ENCODE measurements around the gene PEX16. TPM values are rescaled to one million over a fixed set of nuclear protein-coding genes. Genes with fewer than 3 reads are reported as not detected.
"Not testable (repeated sequence)": the region's sequence is repeated elsewhere in the genome, so short reads cannot be mapped to it uniquely, and the experiment has no call there.

PEX16 gene
- total and polyA plus RNA-seq, 2 of the 13 experiments (the other 11 are each of a cell fraction or from before 2014, with no cell fraction given), result 12.5 to 21.8 TPM

- in situ Hi-C loops (cut with HindIII; ENCODE audit: extremely low pct_ligation_motif_present, low pct_unique_long_range_greater_than_20kb) (no loop called here), intact Hi-C loops (cut with micrococcal nuclease; ENCODE audit: unreplicated experiment) (no loop called here)
- Histone ChIP-seq H3K79me2 (ENCODE audit: insufficient read depth, low read length) (no peaks in the 10 kb centered on the region), H3K4me3 (replicated peaks in 1 of 3; ENCODE audit: insufficient read depth in 1 of 3, low read depth in 2 of 3, low read length in 3 of 3) (peak overlapping the region in 2 of 3 experiments; percentile 62 to 71; a peak in 2 of 6 replicates), H4K20me1 (ENCODE audit: insufficient read depth, low read length) (no peaks in the 10 kb centered on the region), H3K36me3 (replicated peaks in 1 of 2; ENCODE audit: control insufficient read depth in 1 of 2, insufficient read depth in 2 of 2, low read length in 2 of 2) (no peaks in the 10 kb centered on the region), H3K27ac (ENCODE audit: extremely low read length, insufficient read depth, low read length) (no peak overlapping the region), H3K4me2 (ENCODE audit: low read depth, low read length) (peak overlapping the region; percentile 86), H3K9me3 (ENCODE audit: low read length) (no peaks in the 10 kb centered on the region), H3K27me3 (ENCODE audit: control insufficient read depth in 1 of 2, insufficient read depth in 2 of 2, low read length in 2 of 2) (peaks cover 0 to 21% of the 10 kb centered on the region in 2 experiments; a peak in 1 of 5 replicates), H3K9ac (ENCODE audit: insufficient read depth, low read depth, low read length) (no peak overlapping the region), H2AFZ (ENCODE audit: low read length) (no peak overlapping the region), H3K4me1 (ENCODE audit: insufficient read depth, low read length) (peaks cover 44% of the 10 kb centered on the region)
- 57% methylated on average over 7 of the region's 8 CpGs for WGBS (ENCODE audit: low lambda C conversion rate)
- TF ChIP-seq TERF1 (CRISPR knock-in tag; IDR thresholded peaks at IDR 0.05) (no peak), DDIT3 (CRISPR knock-in tag; IDR thresholded peaks at IDR 0.05) (no peak), PHB2 (IDR thresholded peaks at IDR 0.05; ENCODE audit: partially characterized antibody) (no peak), ZNF24 (IDR thresholded peaks at IDR 0.05) (no peak)
- BruUV-seq (replicated peaks), result no TSS peak
- no peak for FAIRE-seq
- ATAC-seq, result no peak
- CTCF ChIA-PET (ENCODE audit: low intra/inter-chr PET ratio, low total read pairs), result no interaction called here
- DNase-seq (ENCODE audit: low spot score), result no peak
- POLR2A ChIA-PET, result no interaction called here
These were observed 16.6 kb downstream of the PEX16 start for GRCh38 chr11:45900916-45901617.

DNA sequence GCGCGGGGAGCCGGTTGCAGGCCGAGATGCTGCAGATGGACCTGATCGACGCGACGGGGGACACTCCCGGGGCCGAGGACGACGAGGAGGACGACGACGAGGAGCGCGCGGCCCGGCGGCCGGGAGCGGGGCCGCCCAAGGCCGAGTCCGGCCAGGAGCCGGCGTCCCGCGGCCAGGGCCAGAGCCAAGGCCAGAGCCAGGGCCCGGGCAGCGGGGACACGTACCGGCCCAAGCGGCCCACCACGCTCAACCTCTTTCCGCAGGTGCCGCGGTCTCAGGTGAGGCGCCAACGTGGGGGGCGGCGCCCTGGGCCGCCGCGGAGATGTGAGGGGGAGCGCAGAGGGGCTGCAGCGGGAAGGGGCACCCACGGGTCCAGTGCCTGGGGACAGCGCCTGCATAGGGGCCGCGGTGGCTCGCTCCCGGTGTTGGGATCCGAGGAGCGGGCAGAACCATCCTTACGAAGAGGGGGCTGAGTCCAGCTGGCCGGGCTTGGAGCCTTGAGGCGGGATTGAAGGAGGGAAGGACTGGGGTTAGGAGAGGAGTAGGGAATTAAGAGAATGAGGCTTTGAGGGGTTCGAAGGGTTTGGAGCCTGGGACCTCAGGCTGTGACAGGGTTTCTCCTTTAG is 17.4 kb downstream of the PEX16 start:
- FAIRE-seq; POLR2A ChIA-PET; H4K20me1 ChIP-seq (ENCODE audit: insufficient read depth, low read length); H2AFZ ChIP-seq (ENCODE audit: low read length); CTCF ChIA-PET (ENCODE audit: low intra/inter-chr PET ratio, low total read pairs); DNase-seq (ENCODE audit: low spot score); in situ Hi-C loops (cut with HindIII; ENCODE audit: extremely low pct_ligation_motif_present, low pct_unique_long_range_greater_than_20kb); intact Hi-C loops (cut with micrococcal nuclease; ENCODE audit: unreplicated experiment); BruUV-seq (replicated peaks); H3K79me2 ChIP-seq (ENCODE audit: insufficient read depth, low read length); H3K9me3 ChIP-seq (ENCODE audit: low read length); H3K27ac ChIP-seq (ENCODE audit: extremely low read length, insufficient read depth, low read length); H3K36me3 ChIP-seq (replicated peaks in 1 of 2; ENCODE audit: control insufficient read depth in 1 of 2, insufficient read depth in 2 of 2, low read length in 2 of 2); TF ChIP-seq NONO (IDR thresholded peaks at IDR 0.05): not testable (repeated sequence)
- ATAC-seq, result peak; percentile 34
- 15% methylated on average over 10 of the region's 59 CpGs for WGBS (ENCODE audit: low lambda C conversion rate)
- Histone ChIP-seq H3K4me2 (ENCODE audit: low read depth, low read length) (peak overlapping the region; percentile 86), H3K4me1 (ENCODE audit: insufficient read depth, low read length) (peaks cover 46% of the 10 kb centered on the region), H3K9ac (ENCODE audit: insufficient read depth, low read depth, low read length) (peak overlapping the region; percentile 41; the same call in 1 of the 2 replicates), H3K4me3 (replicated peaks in 1 of 3; ENCODE audit: insufficient read depth in 1 of 3, low read depth in 2 of 3, low read length in 3 of 3) (peak overlapping the region; percentile 50 to 71 (median 62); a peak in 5 of 6 replicates), H3K27me3 (ENCODE audit: control insufficient read depth in 1 of 2, insufficient read depth in 2 of 2, low read length in 2 of 2) (peaks cover 0 to 21% of the 10 kb centered on the region in 2 experiments; a peak in 1 of 5 replicates)
- TF ChIP-seq, protein P1, sequence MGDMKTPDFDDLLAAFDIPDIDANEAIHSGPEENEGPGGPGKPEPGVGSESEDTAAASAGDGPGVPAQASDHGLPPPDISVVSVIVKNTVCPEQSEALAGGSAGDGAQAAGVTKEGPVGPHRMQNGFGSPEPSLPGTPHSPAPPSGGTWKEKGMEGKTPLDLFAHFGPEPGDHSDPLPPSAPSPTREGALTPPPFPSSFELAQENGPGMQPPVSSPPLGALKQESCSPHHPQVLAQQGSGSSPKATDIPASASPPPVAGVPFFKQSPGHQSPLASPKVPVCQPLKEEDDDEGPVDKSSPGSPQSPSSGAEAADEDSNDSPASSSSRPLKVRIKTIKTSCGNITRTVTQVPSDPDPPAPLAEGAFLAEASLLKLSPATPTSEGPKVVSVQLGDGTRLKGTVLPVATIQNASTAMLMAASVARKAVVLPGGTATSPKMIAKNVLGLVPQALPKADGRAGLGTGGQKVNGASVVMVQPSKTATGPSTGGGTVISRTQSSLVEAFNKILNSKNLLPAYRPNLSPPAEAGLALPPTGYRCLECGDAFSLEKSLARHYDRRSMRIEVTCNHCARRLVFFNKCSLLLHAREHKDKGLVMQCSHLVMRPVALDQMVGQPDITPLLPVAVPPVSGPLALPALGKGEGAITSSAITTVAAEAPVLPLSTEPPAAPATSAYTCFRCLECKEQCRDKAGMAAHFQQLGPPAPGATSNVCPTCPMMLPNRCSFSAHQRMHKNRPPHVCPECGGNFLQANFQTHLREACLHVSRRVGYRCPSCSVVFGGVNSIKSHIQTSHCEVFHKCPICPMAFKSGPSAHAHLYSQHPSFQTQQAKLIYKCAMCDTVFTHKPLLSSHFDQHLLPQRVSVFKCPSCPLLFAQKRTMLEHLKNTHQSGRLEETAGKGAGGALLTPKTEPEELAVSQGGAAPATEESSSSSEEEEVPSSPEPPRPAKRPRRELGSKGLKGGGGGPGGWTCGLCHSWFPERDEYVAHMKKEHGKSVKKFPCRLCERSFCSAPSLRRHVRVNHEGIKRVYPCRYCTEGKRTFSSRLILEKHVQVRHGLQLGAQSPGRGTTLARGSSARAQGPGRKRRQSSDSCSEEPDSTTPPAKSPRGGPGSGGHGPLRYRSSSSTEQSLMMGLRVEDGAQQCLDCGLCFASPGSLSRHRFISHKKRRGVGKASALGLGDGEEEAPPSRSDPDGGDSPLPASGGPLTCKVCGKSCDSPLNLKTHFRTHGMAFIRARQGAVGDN (CRISPR knock-in tag; IDR thresholded peaks at IDR 0.05), result peak; percentile 22; the same call in 1 of the 2 replicates
- TF ChIP-seq ZFX (CRISPR knock-in tag; IDR thresholded peaks at IDR 0.05; ENCODE audit: low read depth) (peak; percentile 56; the same call in 1 of the 2 replicates), ZFY (CRISPR knock-in tag; IDR thresholded peaks at IDR 0.05) (peak; percentile 60; the same call in 1 of the 2 replicates), NONO (CRISPR knock-in tag; conservative IDR thresholded peaks at IDR 0.05) (0 out of 2 replicates have a peak, but pooled peaks have one; percentile 30)
